ENCODE data around the gene MT1H.
"Not testable (repeated sequence)": the region's sequence is repeated elsewhere in the genome, so short reads cannot be mapped to it uniquely, and the experiment has no call there.

MT1H gene

DNA sequence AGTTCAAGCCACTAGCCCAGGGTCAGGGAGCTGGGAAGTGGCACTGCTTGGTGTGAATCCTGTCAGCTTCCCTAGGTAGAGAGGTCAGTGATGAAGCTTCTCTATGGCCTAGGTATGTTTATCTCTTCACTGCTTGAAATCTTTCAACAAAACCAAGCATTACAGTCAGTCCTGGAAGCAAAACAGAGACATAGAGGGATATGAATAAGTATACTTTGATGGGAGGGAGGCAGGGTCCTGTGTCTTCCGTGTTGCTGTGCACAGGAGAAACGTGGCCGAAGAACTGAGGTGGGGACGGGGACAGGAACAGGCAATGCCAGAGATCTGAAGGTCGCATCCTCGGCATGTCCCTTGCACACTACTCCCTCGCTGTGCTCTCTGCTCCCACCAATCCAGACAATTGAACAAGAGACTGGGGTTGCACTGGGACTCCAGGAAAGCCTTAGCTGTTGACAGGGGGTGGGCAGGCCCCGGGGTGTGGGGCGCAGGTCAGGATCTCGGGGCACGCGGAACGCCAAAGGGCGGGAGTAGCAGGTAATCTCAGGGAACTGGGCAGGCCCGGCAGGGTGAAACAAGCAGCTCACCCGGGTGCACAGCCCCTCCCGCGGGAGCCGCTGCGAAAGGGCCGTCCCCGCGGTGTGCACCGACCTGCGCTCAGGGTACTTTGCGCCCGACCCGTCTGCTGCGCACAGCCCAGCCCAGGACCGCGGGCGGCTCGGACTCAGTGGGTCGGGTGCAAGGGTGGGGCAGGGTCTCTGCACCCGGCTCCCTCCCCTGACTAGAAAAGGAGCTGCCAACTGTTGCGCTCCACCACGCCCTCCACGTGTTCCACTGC is at the start of gene MT1H:
TSS of gene MT1H (plus strand) at position 810 of the 835 bp plus-strand sequence. CDS start 71 bp downstream, outside the sequence.
- no peaks in the 10 kb centered on the region for H3K9me3 ChIP-seq (ENCODE audit: control insufficient read depth, low read length)
- no peak within 1 kb of the TSS for H3K9ac ChIP-seq
- no peaks in the 10 kb centered on the region for H3K79me2 ChIP-seq
- H3K27ac ChIP-seq: no peak within 1 kb of the TSS
- H3K4me1 ChIP-seq: no peaks in the 10 kb centered on the region
- H3K4me2 ChIP-seq (ENCODE audit: low read length): no peak within 1 kb of the TSS
- no peak within 1 kb of the TSS for H3K4me3 ChIP-seq (ENCODE audit: low read depth, low read length)
- no peaks in the 10 kb centered on the region for H3K36me3 ChIP-seq (ENCODE audit: control insufficient read depth, insufficient read depth, low read length)
- H3K27me3 ChIP-seq (ENCODE audit: control insufficient read depth, insufficient read depth, low read length): peaks cover 2% of the 10 kb centered on the region
- no peak within 1 kb of the TSS for H2AFZ ChIP-seq
- TF ChIP-seq, protein P1, sequence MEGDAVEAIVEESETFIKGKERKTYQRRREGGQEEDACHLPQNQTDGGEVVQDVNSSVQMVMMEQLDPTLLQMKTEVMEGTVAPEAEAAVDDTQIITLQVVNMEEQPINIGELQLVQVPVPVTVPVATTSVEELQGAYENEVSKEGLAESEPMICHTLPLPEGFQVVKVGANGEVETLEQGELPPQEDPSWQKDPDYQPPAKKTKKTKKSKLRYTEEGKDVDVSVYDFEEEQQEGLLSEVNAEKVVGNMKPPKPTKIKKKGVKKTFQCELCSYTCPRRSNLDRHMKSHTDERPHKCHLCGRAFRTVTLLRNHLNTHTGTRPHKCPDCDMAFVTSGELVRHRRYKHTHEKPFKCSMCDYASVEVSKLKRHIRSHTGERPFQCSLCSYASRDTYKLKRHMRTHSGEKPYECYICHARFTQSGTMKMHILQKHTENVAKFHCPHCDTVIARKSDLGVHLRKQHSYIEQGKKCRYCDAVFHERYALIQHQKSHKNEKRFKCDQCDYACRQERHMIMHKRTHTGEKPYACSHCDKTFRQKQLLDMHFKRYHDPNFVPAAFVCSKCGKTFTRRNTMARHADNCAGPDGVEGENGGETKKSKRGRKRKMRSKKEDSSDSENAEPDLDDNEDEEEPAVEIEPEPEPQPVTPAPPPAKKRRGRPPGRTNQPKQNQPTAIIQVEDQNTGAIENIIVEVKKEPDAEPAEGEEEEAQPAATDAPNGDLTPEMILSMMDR (IDR thresholded peaks at IDR 0.05): no peak

DNA sequence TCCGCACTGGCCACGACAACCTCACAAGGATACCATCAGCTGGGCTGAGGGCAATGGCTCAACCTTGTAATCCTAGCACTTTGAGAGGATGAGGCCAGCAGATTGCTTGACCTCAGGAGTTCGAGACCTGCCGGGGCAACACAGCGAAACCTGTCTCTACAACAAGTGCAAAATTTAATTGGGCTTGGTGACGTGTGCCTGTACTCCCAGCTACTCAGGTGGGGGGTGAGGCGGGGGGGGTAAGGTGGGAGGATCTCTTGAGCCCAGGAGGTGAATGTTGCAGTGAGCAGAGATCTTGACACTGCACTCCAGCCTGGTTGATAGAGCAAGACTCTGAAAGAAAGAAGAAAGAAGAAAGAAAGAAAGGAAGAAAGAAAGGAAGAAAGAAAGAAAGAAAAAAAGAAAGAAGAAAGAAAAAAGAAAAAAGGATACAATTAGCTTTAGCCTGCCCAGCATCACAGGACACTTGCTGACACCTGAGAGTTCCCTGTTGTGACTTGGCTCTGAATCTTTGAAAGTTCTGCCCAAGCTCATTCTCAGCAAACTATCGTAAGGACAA is 49.2 kb upstream of the MT1H start:
- Histone ChIP-seq H3K4me2 (ENCODE audit: low read length) (no peak overlapping the region), H3K4me1 (peaks cover 6% of the 10 kb centered on the region), H3K27ac (no peak overlapping the region), H3K9me3 (ENCODE audit: control insufficient read depth, low read length) (no peaks in the 10 kb centered on the region), H3K36me3 (ENCODE audit: control insufficient read depth, insufficient read depth, low read length) (no peaks in the 10 kb centered on the region), H3K9ac (no peak overlapping the region), H3K27me3 (ENCODE audit: control insufficient read depth, insufficient read depth, low read length) (no peaks in the 10 kb centered on the region), H2AFZ (no peak overlapping the region), H3K79me2 (no peaks in the 10 kb centered on the region), H3K4me3 (ENCODE audit: low read depth, low read length) (no peak overlapping the region)
- TF ChIP-seq, protein P1 (IDR thresholded peaks at IDR 0.05): no peak

- H3K79me2 ChIP-seq; H3K9ac ChIP-seq; H3K4me3 ChIP-seq (ENCODE audit: low read depth, low read length); H3K27me3 ChIP-seq (ENCODE audit: control insufficient read depth, insufficient read depth, low read length); H3K9me3 ChIP-seq (ENCODE audit: control insufficient read depth, low read length); H2AFZ ChIP-seq; H3K4me1 ChIP-seq; H3K36me3 ChIP-seq (ENCODE audit: control insufficient read depth, insufficient read depth, low read length); H3K27ac ChIP-seq; H3K4me2 ChIP-seq (ENCODE audit: low read length): not testable (repeated sequence)
Observed at GRCh38 chr16:56621665-56622445, 47.8 kb upstream of the MT1H start.

GRCh38 chr16:56623184-56623583 is 46.4 kb upstream of the MT1H start:
- H3K36me3 ChIP-seq (ENCODE audit: control insufficient read depth, insufficient read depth, low read length); H3K27me3 ChIP-seq (ENCODE audit: control insufficient read depth, insufficient read depth, low read length); H3K4me1 ChIP-seq; H3K4me3 ChIP-seq (ENCODE audit: low read depth, low read length); H3K4me2 ChIP-seq (ENCODE audit: low read length); H3K27ac ChIP-seq; H2AFZ ChIP-seq; H3K9ac ChIP-seq; H3K79me2 ChIP-seq; H3K9me3 ChIP-seq (ENCODE audit: control insufficient read depth, low read length): not testable (repeated sequence)

- TF ChIP-seq, protein P1 (IDR thresholded peaks at IDR 0.05): no peak
- Histone ChIP-seq H3K36me3 (ENCODE audit: control insufficient read depth, insufficient read depth, low read length) (no peaks in the 10 kb centered on the region), H3K4me3 (ENCODE audit: low read depth, low read length) (no peak overlapping the region), H3K27ac (no peak overlapping the region), H3K79me2 (no peaks in the 10 kb centered on the region), H3K4me2 (ENCODE audit: low read length) (no peak overlapping the region), H3K9ac (no peak overlapping the region), H2AFZ (no peak overlapping the region), H3K9me3 (ENCODE audit: control insufficient read depth, low read length) (no peaks in the 10 kb centered on the region), H3K4me1 (no peaks in the 10 kb centered on the region), H3K27me3 (ENCODE audit: control insufficient read depth, insufficient read depth, low read length) (no peaks in the 10 kb centered on the region)
Observed at GRCh38 chr16:56623637-56624036, 46.0 kb upstream of the MT1H start.
